Measurements from ENCODE around the gene DPY19L1. TPM values are rescaled to one million over a fixed set of nuclear protein-coding genes. Genes with fewer than 3 reads are reported as not detected.
A peak's percentile ranks its signal among the peaks of the same experiment; 100 is the strongest.
"Not testable (repeated sequence)": the region's sequence is repeated elsewhere in the genome, so short reads cannot be mapped to it uniquely, and the experiment has no call there.

Gene DPY19L1
- total RNA-seq, 1 experiment from 2014 or later, result 45.8 TPM

- not testable (repeated sequence) for H3K9me3 ChIP-seq (replicated peaks); H3K4me3 ChIP-seq; H3K36me3 ChIP-seq; DNase-seq; H3K27ac ChIP-seq; H3K4me1 ChIP-seq; H3K27me3 ChIP-seq
Measured at GRCh38 chr7:34985155-34985554, 52.1 kb downstream of the DPY19L1 start.

GRCh38 chr7:34984140-34984539 lies 53.1 kb downstream of the DPY19L1 start:
- not testable (repeated sequence) for H3K36me3 ChIP-seq; DNase-seq; H3K27ac ChIP-seq; H3K4me3 ChIP-seq; H3K27me3 ChIP-seq; H3K4me1 ChIP-seq; H3K9me3 ChIP-seq (replicated peaks)

GRCh38 chr7:34982371-34983019 lies 54.8 kb downstream of the DPY19L1 start:
- no peaks in the 10 kb centered on the region for H3K4me1 ChIP-seq
- no peaks in the 10 kb centered on the region for H3K9me3 ChIP-seq (replicated peaks)
- no peak overlapping the region for H3K4me3 ChIP-seq
- H3K27ac ChIP-seq, result no peak overlapping the region
- no peaks in the 10 kb centered on the region; the same call in 1 of the 2 replicates for H3K36me3 ChIP-seq
- DNase-seq, result peak in 1 of 2 experiments; percentile 2
- H3K27me3 ChIP-seq, result no peaks in the 10 kb centered on the region

- DNase-seq; H3K36me3 ChIP-seq; H3K4me3 ChIP-seq; H3K9me3 ChIP-seq (replicated peaks); H3K27ac ChIP-seq; H3K4me1 ChIP-seq; H3K27me3 ChIP-seq: not testable (repeated sequence)
Measured at GRCh38 chr7:34979124-34979523, 58.2 kb downstream of the DPY19L1 start.

GRCh38 chr7:34973400-34973760 lies 63.9 kb downstream of the DPY19L1 start:
- no peak for DNase-seq
- Histone ChIP-seq H3K36me3 (no peaks in the 10 kb centered on the region), H3K27ac (no peak overlapping the region), H3K4me3 (no peak overlapping the region), H3K4me1 (no peaks in the 10 kb centered on the region), H3K9me3 (replicated peaks) (no peaks in the 10 kb centered on the region), H3K27me3 (no peaks in the 10 kb centered on the region)

- H3K36me3 ChIP-seq; H3K9me3 ChIP-seq (replicated peaks); H3K27me3 ChIP-seq; H3K4me3 ChIP-seq; H3K4me1 ChIP-seq; H3K27ac ChIP-seq; DNase-seq: not testable (repeated sequence)
Measured at GRCh38 chr7:34972739-34973399, 64.4 kb downstream of the DPY19L1 start.

GRCh38 chr7:34967818-34968217 lies 69.5 kb downstream of the DPY19L1 start:
- H3K4me1 ChIP-seq; H3K4me3 ChIP-seq; H3K36me3 ChIP-seq; H3K9me3 ChIP-seq (replicated peaks); DNase-seq; H3K27ac ChIP-seq; H3K27me3 ChIP-seq: not testable (repeated sequence)

- H3K4me1 ChIP-seq; H3K27ac ChIP-seq; DNase-seq; H3K27me3 ChIP-seq; H3K9me3 ChIP-seq (replicated peaks); H3K36me3 ChIP-seq; H3K4me3 ChIP-seq: not testable (repeated sequence)
Measured at GRCh38 chr7:34966504-34966903, 70.8 kb downstream of the DPY19L1 start.

GRCh38 chr7:34958021-34958420 lies 79.3 kb downstream of the DPY19L1 start:
- Histone ChIP-seq H3K36me3 (0 out of 2 replicates have a peak, but pooled peaks cover 2% of the 10 kb centered on the region), H3K27me3 (no peaks in the 10 kb centered on the region), H3K4me3 (no peak overlapping the region), H3K4me1 (no peaks in the 10 kb centered on the region), H3K9me3 (replicated peaks) (no peaks in the 10 kb centered on the region; the same call in 1 of the 2 replicates), H3K27ac (no peak overlapping the region)
- no peak for DNase-seq

- H3K4me1 ChIP-seq, result no peaks in the 10 kb centered on the region
- H3K27ac ChIP-seq, result no peak overlapping the region
- DNase-seq, result no peak
- H3K36me3 ChIP-seq, result peaks cover 5% of the 10 kb centered on the region; the same call in 1 of the 2 replicates
- H3K4me3 ChIP-seq, result no peak overlapping the region
- no peaks in the 10 kb centered on the region for H3K9me3 ChIP-seq (replicated peaks)
- no peaks in the 10 kb centered on the region for H3K27me3 ChIP-seq
Measured at GRCh38 chr7:34952822-34953221, 84.5 kb downstream of the DPY19L1 start.

GRCh38 chr7:34949361-34949760 lies 87.9 kb downstream of the DPY19L1 start:
- Histone ChIP-seq H3K27me3 (no peaks in the 10 kb centered on the region), H3K4me3 (no peak overlapping the region), H3K36me3 (peaks cover 5% of the 10 kb centered on the region), H3K27ac (no peak overlapping the region), H3K9me3 (replicated peaks) (no peaks in the 10 kb centered on the region), H3K4me1 (no peaks in the 10 kb centered on the region)
- no peak for DNase-seq

GRCh38 chr7:34947427-34947826 lies 89.9 kb downstream of the DPY19L1 start:
- not testable (repeated sequence) for H3K4me3 ChIP-seq; H3K27ac ChIP-seq; H3K4me1 ChIP-seq; H3K27me3 ChIP-seq; DNase-seq; H3K9me3 ChIP-seq (replicated peaks); H3K36me3 ChIP-seq

- no peaks in the 10 kb centered on the region for H3K9me3 ChIP-seq (replicated peaks)
- H3K36me3 ChIP-seq, result peaks cover 5% of the 10 kb centered on the region
- H3K27ac ChIP-seq, result no peak overlapping the region
- no peak overlapping the region for H3K4me3 ChIP-seq
- no peaks in the 10 kb centered on the region for H3K27me3 ChIP-seq
- no peaks in the 10 kb centered on the region for H3K4me1 ChIP-seq
- DNase-seq, result no peak
Measured at GRCh38 chr7:34946486-34946885, 90.8 kb downstream of the DPY19L1 start.

- DNase-seq; H3K9me3 ChIP-seq (replicated peaks); H3K27me3 ChIP-seq; H3K36me3 ChIP-seq; H3K27ac ChIP-seq; H3K4me1 ChIP-seq; H3K4me3 ChIP-seq: not testable (repeated sequence)
Measured at GRCh38 chr7:34945894-34946477, 91.3 kb downstream of the DPY19L1 start.

- DNase-seq, result no peak
- Histone ChIP-seq H3K36me3 (no peaks in the 10 kb centered on the region), H3K4me3 (no peak overlapping the region), H3K9me3 (replicated peaks) (no peaks in the 10 kb centered on the region), H3K27ac (no peak overlapping the region), H3K4me1 (no peaks in the 10 kb centered on the region), H3K27me3 (no peaks in the 10 kb centered on the region)
Measured at GRCh38 chr7:34939175-34939574, 98.1 kb downstream of the DPY19L1 start.

GRCh38 chr7:34935735-34936165 lies 101.5 kb downstream of the DPY19L1 start:
- not testable (repeated sequence) for H3K27ac ChIP-seq; H3K36me3 ChIP-seq; H3K27me3 ChIP-seq; H3K9me3 ChIP-seq (replicated peaks); H3K4me3 ChIP-seq; H3K4me1 ChIP-seq; DNase-seq

All from SJCRH30 (cell line).